Measurements from ENCODE around the gene SEMA4C.
"Not testable (repeated sequence)": the region's sequence is repeated elsewhere in the genome, so short reads cannot be mapped to it uniquely, and the experiment has no call there.

The SEMA4C gene

GRCh38 chr2:96897491-96898134 lies 27.7 kb upstream of the SEMA4C start:
- no peak for DNase-seq

GRCh38 chr2:96895746-96896651 lies 26.1 kb upstream of the SEMA4C start:
- DNase-seq, result peak; percentile 34

GRCh38 chr2:96895032-96895745 lies 25.3 kb upstream of the SEMA4C start:
- no peak for DNase-seq

- DNase-seq, result no peak
These were observed 24.3 kb upstream of the SEMA4C start for GRCh38 chr2:96894151-96894531.

GRCh38 chr2:96893289-96894150 lies 23.6 kb upstream of the SEMA4C start:
- no peak for DNase-seq

GRCh38 chr2:96891591-96892333 lies 21.9 kb upstream of the SEMA4C start:
- no peak for DNase-seq

- DNase-seq, result no peak
These were observed 21.0 kb upstream of the SEMA4C start for GRCh38 chr2:96890726-96891385.

GRCh38 chr2:96890252-96890651 lies 20.4 kb upstream of the SEMA4C start:
- no peak for DNase-seq

GRCh38 chr2:96889502-96889901 lies 19.6 kb upstream of the SEMA4C start:
- not testable (repeated sequence) for DNase-seq

GRCh38 chr2:96888072-96889011 lies 18.5 kb upstream of the SEMA4C start:
- no peak for DNase-seq

GRCh38 chr2:96887493-96888012 lies 17.7 kb upstream of the SEMA4C start:
- DNase-seq, result no peak

GRCh38 chr2:96885432-96886347 lies 15.8 kb upstream of the SEMA4C start:
- DNase-seq, result no peak

- no peak for DNase-seq
These were observed 14.6 kb upstream of the SEMA4C start for GRCh38 chr2:96884299-96885094.

- no peak for DNase-seq
These were observed 13.4 kb upstream of the SEMA4C start for GRCh38 chr2:96883306-96883705.

GRCh38 chr2:96882906-96883305 lies 13.0 kb upstream of the SEMA4C start:
- no peak for DNase-seq

- no peak for DNase-seq
These were observed 12.3 kb upstream of the SEMA4C start for GRCh38 chr2:96882230-96882629.

GRCh38 chr2:96881349-96882195 lies 11.7 kb upstream of the SEMA4C start:
- DNase-seq, result no peak
